ENCODE data around the gene AMPD3.

The AMPD3 gene

GRCh38 chr11:10440401-10440800, 14.7 kb upstream of the AMPD3 start:
- Histone ChIP-seq H3K4me1 (no peaks in the 10 kb centered on the region), H3K9me3 (no peaks in the 10 kb centered on the region), H3K36me3 (no peaks in the 10 kb centered on the region), H3K4me3 (ENCODE audit: low read depth, low read length) (no peak overlapping the region), H3K27me3 (no peaks in the 10 kb centered on the region)
- no peak for DNase-seq
- no peak for TF ChIP-seq CTCF (IDR thresholded peaks at IDR 0.05; ENCODE audit: low read depth, low read length)

- Histone ChIP-seq H3K4me1 (no peaks in the 10 kb centered on the region), H3K27me3 (no peaks in the 10 kb centered on the region), H3K4me3 (ENCODE audit: low read depth, low read length) (no peak overlapping the region), H3K9me3 (no peaks in the 10 kb centered on the region), H3K36me3 (no peaks in the 10 kb centered on the region)
- DNase-seq = no peak
- no peak for TF ChIP-seq CTCF (IDR thresholded peaks at IDR 0.05; ENCODE audit: low read depth, low read length)
Observed at GRCh38 chr11:10441091-10441490, 14.0 kb upstream of the AMPD3 start.

GRCh38 chr11:10441652-10442503, 13.2 kb upstream of the AMPD3 start:
- no peak for DNase-seq
- no peak for TF ChIP-seq CTCF (IDR thresholded peaks at IDR 0.05; ENCODE audit: low read depth, low read length)
- Histone ChIP-seq H3K27me3 (no peaks in the 10 kb centered on the region), H3K4me3 (ENCODE audit: low read depth, low read length) (no peak overlapping the region), H3K9me3 (no peaks in the 10 kb centered on the region), H3K4me1 (no peaks in the 10 kb centered on the region), H3K36me3 (no peaks in the 10 kb centered on the region)

GRCh38 chr11:10443152-10443551, 11.9 kb upstream of the AMPD3 start:
- H3K4me1 ChIP-seq = no peaks in the 10 kb centered on the region
- H3K27me3 ChIP-seq = no peaks in the 10 kb centered on the region
- no peak overlapping the region for H3K4me3 ChIP-seq (ENCODE audit: low read depth, low read length)
- H3K36me3 ChIP-seq = no peaks in the 10 kb centered on the region
- no peaks in the 10 kb centered on the region for H3K9me3 ChIP-seq
- DNase-seq = no peak
- TF ChIP-seq CTCF (IDR thresholded peaks at IDR 0.05; ENCODE audit: low read depth, low read length) = no peak

- H3K4me3 ChIP-seq (ENCODE audit: low read depth, low read length) = no peak overlapping the region
- no peak for DNase-seq
- H3K9me3 ChIP-seq = no peaks in the 10 kb centered on the region
- no peaks in the 10 kb centered on the region for H3K4me1 ChIP-seq
- H3K36me3 ChIP-seq = no peaks in the 10 kb centered on the region
- no peak for TF ChIP-seq CTCF (IDR thresholded peaks at IDR 0.05; ENCODE audit: low read depth, low read length)
- no peaks in the 10 kb centered on the region for H3K27me3 ChIP-seq
Observed at GRCh38 chr11:10443721-10444235, 11.3 kb upstream of the AMPD3 start.

- Histone ChIP-seq H3K4me3 (ENCODE audit: low read depth, low read length) (no peak overlapping the region), H3K27me3 (no peaks in the 10 kb centered on the region), H3K4me1 (no peaks in the 10 kb centered on the region), H3K9me3 (no peaks in the 10 kb centered on the region), H3K36me3 (no peaks in the 10 kb centered on the region)
- no peak for DNase-seq
- TF ChIP-seq CTCF (IDR thresholded peaks at IDR 0.05; ENCODE audit: low read depth, low read length) = no peak
Observed at GRCh38 chr11:10444725-10445315, 10.2 kb upstream of the AMPD3 start.

Data from BE2C (cell line).